ENCODE measurements around the gene AHI1.

AHI1 gene

GRCh38 chr6:135403584-135403983, 94.0 kb downstream of the AHI1 start:
- no peak overlapping the region for H3K27ac ChIP-seq (ENCODE audit: low read depth in 2 of 2, low read length in 2 of 2)
- H3K9me3 ChIP-seq (ENCODE audit: control insufficient read depth in 2 of 2, low read length in 2 of 2): no peaks in the 10 kb centered on the region
- H3K27me3 ChIP-seq (ENCODE audit: control insufficient read depth in 2 of 2, insufficient read depth in 2 of 2, low read length in 2 of 2): no peaks in the 10 kb centered on the region
- H3K4me1 ChIP-seq (ENCODE audit: control insufficient read depth in 2 of 2, insufficient read depth in 2 of 2, low read length in 2 of 2): peaks cover 0 to 3% of the 10 kb centered on the region in 2 donors
- no peak overlapping the region for H3K4me3 ChIP-seq (ENCODE audit: low read length in 2 of 2)
- H3K36me3 ChIP-seq (ENCODE audit: control insufficient read depth in 2 of 2, insufficient read depth in 2 of 2, low read length in 2 of 2): peaks cover 0 to 2% of the 10 kb centered on the region in 2 donors
- no peak overlapping the region for H3K9ac ChIP-seq (ENCODE audit: low read depth in 1 of 2, low read length in 2 of 2)

GRCh38 chr6:135402311-135402710, 95.2 kb downstream of the AHI1 start:
- no peaks in the 10 kb centered on the region for H3K27me3 ChIP-seq (ENCODE audit: control insufficient read depth in 2 of 2, insufficient read depth in 2 of 2, low read length in 2 of 2)
- H3K4me1 ChIP-seq (ENCODE audit: control insufficient read depth in 2 of 2, insufficient read depth in 2 of 2, low read length in 2 of 2): peaks cover 0 to 3% of the 10 kb centered on the region in 2 donors
- H3K9me3 ChIP-seq (ENCODE audit: control insufficient read depth in 2 of 2, low read length in 2 of 2): no peaks in the 10 kb centered on the region
- H3K9ac ChIP-seq (ENCODE audit: low read depth in 1 of 2, low read length in 2 of 2): no peak overlapping the region
- no peak overlapping the region for H3K27ac ChIP-seq (ENCODE audit: low read depth in 2 of 2, low read length in 2 of 2)
- H3K36me3 ChIP-seq (ENCODE audit: control insufficient read depth in 2 of 2, insufficient read depth in 2 of 2, low read length in 2 of 2): peaks cover 0 to 2% of the 10 kb centered on the region in 2 donors
- H3K4me3 ChIP-seq (ENCODE audit: low read length in 2 of 2): no peak overlapping the region

- H3K9ac ChIP-seq (ENCODE audit: low read depth in 1 of 2, low read length in 2 of 2): no peak overlapping the region
- peaks cover 0 to 2% of the 10 kb centered on the region in 2 donors for H3K36me3 ChIP-seq (ENCODE audit: control insufficient read depth in 2 of 2, insufficient read depth in 2 of 2, low read length in 2 of 2)
- H3K4me1 ChIP-seq (ENCODE audit: control insufficient read depth in 2 of 2, insufficient read depth in 2 of 2, low read length in 2 of 2): peaks cover 0 to under 1% of the 10 kb centered on the region in 2 donors
- H3K27me3 ChIP-seq (ENCODE audit: control insufficient read depth in 2 of 2, insufficient read depth in 2 of 2, low read length in 2 of 2): no peaks in the 10 kb centered on the region
- no peaks in the 10 kb centered on the region for H3K9me3 ChIP-seq (ENCODE audit: control insufficient read depth in 2 of 2, low read length in 2 of 2)
- H3K27ac ChIP-seq (ENCODE audit: low read depth in 2 of 2, low read length in 2 of 2): no peak overlapping the region
- H3K4me3 ChIP-seq (ENCODE audit: low read length in 2 of 2): no peak overlapping the region
These were observed 100.2 kb downstream of the AHI1 start for GRCh38 chr6:135397172-135397952.

DNA sequence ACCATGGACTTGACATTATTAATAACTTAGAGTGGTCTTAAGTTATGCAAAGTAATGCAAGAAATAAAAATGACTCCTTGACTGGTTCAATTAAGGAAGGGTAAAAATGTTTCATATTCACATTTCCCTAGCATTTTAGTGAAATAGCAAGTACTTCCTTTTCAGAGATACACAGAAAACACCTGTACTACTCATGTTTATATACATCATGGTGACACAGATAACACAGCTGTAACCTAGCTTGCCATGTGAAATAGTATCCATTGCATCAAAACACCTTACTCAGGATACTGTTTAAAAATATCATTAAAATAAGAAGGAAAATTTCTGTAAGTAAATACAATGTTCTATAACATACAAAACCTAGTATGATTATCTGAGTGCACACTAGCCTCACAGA, 102.4 kb downstream of the AHI1 start:
- H3K27ac ChIP-seq (ENCODE audit: low read depth in 2 of 2, low read length in 2 of 2): no peak overlapping the region
- H3K36me3 ChIP-seq (ENCODE audit: control insufficient read depth in 2 of 2, insufficient read depth in 2 of 2, low read length in 2 of 2): peaks cover 2 to 6% of the 10 kb centered on the region in 2 donors
- H3K4me3 ChIP-seq (ENCODE audit: low read length in 2 of 2): no peak overlapping the region
- H3K27me3 ChIP-seq (ENCODE audit: control insufficient read depth in 2 of 2, insufficient read depth in 2 of 2, low read length in 2 of 2): no peaks in the 10 kb centered on the region
- H3K9ac ChIP-seq (ENCODE audit: low read depth in 1 of 2, low read length in 2 of 2): no peak overlapping the region
- no peaks in the 10 kb centered on the region for H3K4me1 ChIP-seq (ENCODE audit: control insufficient read depth in 2 of 2, insufficient read depth in 2 of 2, low read length in 2 of 2)
- no peaks in the 10 kb centered on the region for H3K9me3 ChIP-seq (ENCODE audit: control insufficient read depth in 2 of 2, low read length in 2 of 2)

GRCh38 chr6:135393289-135393688, 104.3 kb downstream of the AHI1 start:
- H3K27ac ChIP-seq (ENCODE audit: low read depth in 2 of 2, low read length in 2 of 2): no peak overlapping the region
- H3K9me3 ChIP-seq (ENCODE audit: control insufficient read depth in 2 of 2, low read length in 2 of 2): no peaks in the 10 kb centered on the region
- H3K36me3 ChIP-seq (ENCODE audit: control insufficient read depth in 2 of 2, insufficient read depth in 2 of 2, low read length in 2 of 2): peaks cover 2 to 6% of the 10 kb centered on the region in 2 donors
- no peak overlapping the region for H3K9ac ChIP-seq (ENCODE audit: low read depth in 1 of 2, low read length in 2 of 2)
- no peaks in the 10 kb centered on the region for H3K4me1 ChIP-seq (ENCODE audit: control insufficient read depth in 2 of 2, insufficient read depth in 2 of 2, low read length in 2 of 2)
- no peaks in the 10 kb centered on the region for H3K27me3 ChIP-seq (ENCODE audit: control insufficient read depth in 2 of 2, insufficient read depth in 2 of 2, low read length in 2 of 2)
- no peak overlapping the region for H3K4me3 ChIP-seq (ENCODE audit: low read length in 2 of 2)

DNA sequence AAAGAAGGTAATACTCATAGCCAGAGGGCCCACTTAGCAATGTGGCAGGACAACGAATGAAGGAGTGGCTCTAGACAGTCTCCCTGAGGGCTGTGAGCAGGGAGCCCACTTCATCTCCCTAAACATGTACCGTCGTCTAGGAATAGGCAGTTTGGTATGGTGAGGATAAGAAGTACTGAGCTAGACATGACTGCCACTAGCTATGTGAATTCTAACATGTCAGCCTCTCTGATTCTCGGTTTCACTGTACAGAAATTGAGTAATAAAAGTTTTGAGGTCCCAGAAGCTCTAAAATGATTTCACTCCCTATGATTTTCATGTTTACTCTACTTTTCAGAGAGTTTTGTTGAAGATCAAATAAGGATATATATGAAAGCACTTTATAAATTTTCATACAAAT, 107.1 kb downstream of the AHI1 start:
- no peaks in the 10 kb centered on the region for H3K27me3 ChIP-seq (ENCODE audit: control insufficient read depth in 2 of 2, insufficient read depth in 2 of 2, low read length in 2 of 2)
- H3K9ac ChIP-seq (ENCODE audit: low read depth in 1 of 2, low read length in 2 of 2): no peak overlapping the region
- peaks cover 2 to 6% of the 10 kb centered on the region in 2 donors for H3K36me3 ChIP-seq (ENCODE audit: control insufficient read depth in 2 of 2, insufficient read depth in 2 of 2, low read length in 2 of 2)
- no peaks in the 10 kb centered on the region for H3K4me1 ChIP-seq (ENCODE audit: control insufficient read depth in 2 of 2, insufficient read depth in 2 of 2, low read length in 2 of 2)
- H3K4me3 ChIP-seq (ENCODE audit: low read length in 2 of 2): no peak overlapping the region
- H3K9me3 ChIP-seq (ENCODE audit: control insufficient read depth in 2 of 2, low read length in 2 of 2): no peaks in the 10 kb centered on the region
- H3K27ac ChIP-seq (ENCODE audit: low read depth in 2 of 2, low read length in 2 of 2): no peak overlapping the region

GRCh38 chr6:135385299-135385698, 112.2 kb downstream of the AHI1 start:
- Histone ChIP-seq H3K9ac (ENCODE audit: low read depth in 1 of 2, low read length in 2 of 2) (no peak overlapping the region), H3K36me3 (ENCODE audit: control insufficient read depth in 2 of 2, insufficient read depth in 2 of 2, low read length in 2 of 2) (no peaks in the 10 kb centered on the region), H3K27me3 (ENCODE audit: control insufficient read depth in 2 of 2, insufficient read depth in 2 of 2, low read length in 2 of 2) (no peaks in the 10 kb centered on the region), H3K27ac (ENCODE audit: low read depth in 2 of 2, low read length in 2 of 2) (no peak overlapping the region), H3K9me3 (ENCODE audit: control insufficient read depth in 2 of 2, low read length in 2 of 2) (no peaks in the 10 kb centered on the region), H3K4me3 (ENCODE audit: low read length in 2 of 2) (no peak overlapping the region), H3K4me1 (ENCODE audit: control insufficient read depth in 2 of 2, insufficient read depth in 2 of 2, low read length in 2 of 2) (no peaks in the 10 kb centered on the region)

DNA sequence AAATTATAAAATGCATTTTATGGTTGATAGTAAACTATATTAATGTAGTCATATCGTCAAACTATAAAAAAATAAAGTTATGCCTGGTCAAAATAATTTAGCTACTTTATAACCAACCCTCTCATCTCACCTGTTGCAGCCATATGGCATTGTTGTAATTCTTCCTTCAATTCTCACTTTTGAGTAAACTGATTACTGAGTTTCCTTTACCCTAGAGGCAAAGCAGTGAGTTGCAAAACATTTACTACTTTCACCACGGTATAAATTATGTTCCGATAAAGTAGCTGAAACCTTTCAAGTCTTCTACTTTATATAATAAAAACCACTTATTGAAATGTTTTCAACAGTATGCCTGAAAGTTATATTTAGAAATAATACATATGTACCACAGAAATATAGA, 113.8 kb downstream of the AHI1 start:
- Histone ChIP-seq H3K36me3 (ENCODE audit: control insufficient read depth in 2 of 2, insufficient read depth in 2 of 2, low read length in 2 of 2) (no peaks in the 10 kb centered on the region), H3K27ac (ENCODE audit: low read depth in 2 of 2, low read length in 2 of 2) (no peak overlapping the region)

GRCh38 chr6:135383301-135383700, 114.2 kb downstream of the AHI1 start:
- no peak overlapping the region for H3K4me3 ChIP-seq (ENCODE audit: low read length in 2 of 2)
- no peaks in the 10 kb centered on the region for H3K4me1 ChIP-seq (ENCODE audit: control insufficient read depth in 2 of 2, insufficient read depth in 2 of 2, low read length in 2 of 2)
- no peaks in the 10 kb centered on the region for H3K27me3 ChIP-seq (ENCODE audit: control insufficient read depth in 2 of 2, insufficient read depth in 2 of 2, low read length in 2 of 2)
- H3K9me3 ChIP-seq (ENCODE audit: control insufficient read depth in 2 of 2, low read length in 2 of 2): no peaks in the 10 kb centered on the region
- no peak overlapping the region for H3K9ac ChIP-seq (ENCODE audit: low read depth in 1 of 2, low read length in 2 of 2)
- no peaks in the 10 kb centered on the region for H3K36me3 ChIP-seq (ENCODE audit: control insufficient read depth in 2 of 2, insufficient read depth in 2 of 2, low read length in 2 of 2)
- no peak overlapping the region for H3K27ac ChIP-seq (ENCODE audit: low read depth in 2 of 2, low read length in 2 of 2)

More for the DNA sequence above, 113.8 kb downstream of the AHI1 start:
- no peak overlapping the region for H3K9ac ChIP-seq (ENCODE audit: low read depth in 1 of 2, low read length in 2 of 2)
- H3K9me3 ChIP-seq (ENCODE audit: control insufficient read depth in 2 of 2, low read length in 2 of 2): no peaks in the 10 kb centered on the region
- H3K27me3 ChIP-seq (ENCODE audit: control insufficient read depth in 2 of 2, insufficient read depth in 2 of 2, low read length in 2 of 2): no peaks in the 10 kb centered on the region
- no peaks in the 10 kb centered on the region for H3K4me1 ChIP-seq (ENCODE audit: control insufficient read depth in 2 of 2, insufficient read depth in 2 of 2, low read length in 2 of 2)
- no peak overlapping the region for H3K4me3 ChIP-seq (ENCODE audit: low read length in 2 of 2)

DNA sequence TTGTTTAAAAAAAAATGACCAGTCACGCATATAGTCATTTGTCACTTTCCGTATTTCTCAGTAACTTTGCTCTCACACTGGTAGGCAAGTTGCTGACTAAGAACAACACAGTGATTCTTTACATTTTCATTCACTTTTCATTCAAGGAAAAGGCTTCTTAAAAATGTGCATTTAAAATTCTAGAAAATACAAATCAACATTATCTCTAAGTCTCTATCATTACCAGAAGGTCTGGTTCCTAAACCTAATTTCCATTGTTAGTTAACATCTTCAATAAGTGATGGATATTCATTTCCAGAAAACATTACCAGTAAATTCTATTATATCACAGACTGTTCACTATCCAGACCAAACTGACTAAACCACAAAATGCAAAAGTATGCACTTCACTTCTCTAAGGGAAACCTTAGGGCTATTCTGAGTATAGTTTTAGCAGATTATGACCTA, 115.3 kb downstream of the AHI1 start:
- Histone ChIP-seq H3K4me1 (ENCODE audit: control insufficient read depth in 2 of 2, insufficient read depth in 2 of 2, low read length in 2 of 2) (no peaks in the 10 kb centered on the region), H3K9ac (ENCODE audit: low read depth in 1 of 2, low read length in 2 of 2) (no peak overlapping the region), H3K4me3 (ENCODE audit: low read length in 2 of 2) (no peak overlapping the region), H3K27ac (ENCODE audit: low read depth in 2 of 2, low read length in 2 of 2) (no peak overlapping the region), H3K36me3 (ENCODE audit: control insufficient read depth in 2 of 2, insufficient read depth in 2 of 2, low read length in 2 of 2) (no peaks in the 10 kb centered on the region), H3K27me3 (ENCODE audit: control insufficient read depth in 2 of 2, insufficient read depth in 2 of 2, low read length in 2 of 2) (no peaks in the 10 kb centered on the region), H3K9me3 (ENCODE audit: control insufficient read depth in 2 of 2, low read length in 2 of 2) (no peaks in the 10 kb centered on the region)
